GM23248 (cell line): Measurements from ENCODE around the gene SLC6A12. TPM values are rescaled to one million over a fixed set of nuclear protein-coding genes. Genes with fewer than 3 reads are reported as not detected.
"Not testable (repeated sequence)": the region's sequence is repeated elsewhere in the genome, so short reads cannot be mapped to it uniquely, and the experiment has no call there.

Experiments used
- DNase-seq: peaks from one replicate; pipeline ENCODE4 v3.0.0-alpha.2; 2015
- H2AFZ ChIP-seq: fragments of 200-600 bp; sonication (generic); 2 replicates; pipeline ENCODE4 v1.6.1; 2016; ENCODE audit warnings: antibody characterized with exemption
- H3F3A ChIP-seq: fragments of 200-600 bp; sonication (generic); 2 replicates; pipeline ENCODE4 v1.6.1; 2016; ENCODE audit warnings: mild to moderate bottlenecking, antibody characterized with exemption, mixed run types; ENCODE audit not compliant: insufficient read depth
- H3K27ac ChIP-seq: fragments of 200-600 bp; sonication (generic); 2 replicates; pipeline ENCODE4 v1.5.1; 2016; ENCODE audit warnings: mild to moderate bottlenecking
- H3K27me3 ChIP-seq: fragments of 200-600 bp; sonication (generic); replicated peaks from 2 replicates; pipeline ENCODE4 v1.6.1; 2016; ENCODE audit warnings: mild to moderate bottlenecking; ENCODE audit not compliant: insufficient read depth
- H3K36me3 ChIP-seq: fragments of 200-600 bp; sonication (generic); 2 replicates; pipeline ENCODE4 v1.6.1; 2016; ENCODE audit warnings: low read depth, mild to moderate bottlenecking
- H3K4me1 ChIP-seq: fragments of 200-600 bp; sonication (generic); 2 replicates; pipeline ENCODE4 v1.6.1; 2016; ENCODE audit warnings: mild to moderate bottlenecking; ENCODE audit not compliant: insufficient read depth
- H3K4me2 ChIP-seq: fragments of 200-600 bp; sonication (generic); one replicate; pipeline ENCODE4 v1.6.1; 2016; ENCODE audit warnings: mild to moderate bottlenecking; ENCODE audit not compliant: unreplicated experiment
- H3K4me3 ChIP-seq: fragments of 200-600 bp; sonication (generic); 2 replicates; pipeline ENCODE4 v1.5.1; 2016; ENCODE audit warnings: mild to moderate bottlenecking
- H3K79me2 ChIP-seq: fragments of 200-600 bp; sonication (generic); 2 replicates; pipeline ENCODE4 v1.6.1; 2016; ENCODE audit warnings: mild to moderate bottlenecking; ENCODE audit not compliant: insufficient read depth
- H3K9ac ChIP-seq: fragments of 200-600 bp; sonication (generic); 2 replicates; pipeline ENCODE4 v1.6.1; 2016; ENCODE audit warnings: mild to moderate bottlenecking
- H3K9me2 ChIP-seq: fragments of 200-600 bp; sonication (generic); 2 replicates; pipeline ENCODE4 v1.6.1; 2016; ENCODE audit warnings: mixed run types, mild to moderate bottlenecking, moderate library complexity; ENCODE audit not compliant: insufficient read depth
- H3K9me3 ChIP-seq: fragments of 200-600 bp; sonication (generic); one replicate; pipeline ENCODE4 v1.6.1; 2017; ENCODE audit warnings: low read depth
- H4K20me1 ChIP-seq: fragments of 200-600 bp; sonication (generic); 2 replicates; pipeline ENCODE4 v1.6.0; 2016; ENCODE audit not compliant: insufficient read depth
- EZH2 ChIP-seq: fragments of 200-600 bp; sonication (generic); IDR thresholded peaks from 2 replicates; pipeline ENCODE4 v1.6.1; 2018; ENCODE audit warnings: antibody characterized with exemption, mild to moderate bottlenecking; ENCODE audit not compliant: insufficient read depth, poor library complexity, severe bottlenecking
- EZH2phosphoT487 ChIP-seq: fragments of 200-600 bp; sonication (generic); IDR thresholded peaks from 2 replicates; pipeline ENCODE4 v1.6.1; 2018; ENCODE audit warnings: antibody characterized with exemption, moderate library complexity, mild to moderate bottlenecking, low read depth; ENCODE audit not compliant: insufficient read depth
- WGBS, 2 experiments: methylation state at CpG; one replicate each; pipeline ENCODE4 v1.1.6; 2015 to 2017; ENCODE audit warnings: low lambda C conversion rate in 2 of 2, low coverage in 1 of 2; ENCODE audit errors: missing lambda C conversion rate in 2 of 2; 5-methylcytosine and 5-hydroxymethylcytosine counted together
- in situ Hi-C: fragments of 300-500 bp; cut with MboI; formaldehyde crosslinking; loops from 2 replicates; pipeline ENCODE4 v1.15.0; 2020
- polyA plus RNA-seq: library from polyadenylated mRNA; unstranded; fragments of >200 nt; fragmentation: Nextera tagmentation; extraction: Ambion mirVana; gene quantifications from 2 replicates; pipeline ENCODE4 v1.2.1, GENCODE V29; 2016
- total RNA-seq: library from RNA; depleted of rRNA; stranded (reverse); fragments of >200 nt; shearing (Covaris generic); gene quantifications from 2 replicates; pipeline ENCODE4 v1.2.3, GENCODE V29; 2014

The SLC6A12 gene
- total and polyA plus RNA-seq, 2 experiments from 2014 or later, result not detected

GRCh38 chr12:189622-189962 is 24.4 kb downstream of the SLC6A12 start:
- Histone ChIP-seq H3K27ac (no peak overlapping the region), H4K20me1 (no peaks in the 10 kb centered on the region), H3F3A (no peaks in the 10 kb centered on the region), H3K4me3 (peak overlapping the region; percentile 70; the same call in 1 of the 2 replicates), H3K4me1 (no peaks in the 10 kb centered on the region), H3K9me3 (no peaks in the 10 kb centered on the region), H2AFZ (no peak overlapping the region), H3K36me3 (no peaks in the 10 kb centered on the region), H3K79me2 (no peaks in the 10 kb centered on the region), H3K9ac (no peak overlapping the region), H3K27me3 (peaks cover 40% of the 10 kb centered on the region), H3K9me2 (no peaks in the 10 kb centered on the region), H3K4me2 (peak overlapping the region; percentile 75)
- TF ChIP-seq EZH2phosphoT487 (no peak), EZH2 (no peak)
- DNase-seq, result no peak
- in situ Hi-C loops, result no loop called here
- WGBS, 2 experiments, result 37% methylated on average over 6 of the region's 6 CpGs

- H3K79me2 ChIP-seq, result no peaks in the 10 kb centered on the region
- peak overlapping the region; percentile 75 for H3K4me2 ChIP-seq
- no peaks in the 10 kb centered on the region for H3K36me3 ChIP-seq
- H3K27ac ChIP-seq, result no peak overlapping the region
- peak; percentile 81 for DNase-seq
- H3K4me3 ChIP-seq, result peak overlapping the region; percentile 70
- in situ Hi-C loops, result no loop called here
- no peaks in the 10 kb centered on the region for H3F3A ChIP-seq
- H4K20me1 ChIP-seq, result no peaks in the 10 kb centered on the region
- no peaks in the 10 kb centered on the region for H3K9me2 ChIP-seq
- H3K4me1 ChIP-seq, result no peaks in the 10 kb centered on the region
- WGBS, 2 experiments, result 5 to 7% methylated on average over 32 to 39 of the region's 52 CpGs
- H2AFZ ChIP-seq, result peak overlapping the region; percentile 83
- H3K27me3 ChIP-seq, result peaks cover 35% of the 10 kb centered on the region
- TF ChIP-seq EZH2 (no peak), EZH2phosphoT487 (no peak)
- no peaks in the 10 kb centered on the region for H3K9me3 ChIP-seq
- peak overlapping the region; percentile 30; the same call in 1 of the 2 replicates for H3K9ac ChIP-seq
Measured at GRCh38 chr12:188910-189621, 24.9 kb downstream of the SLC6A12 start.

GRCh38 chr12:187986-188909 is 25.7 kb downstream of the SLC6A12 start:
- 60 to 61% methylated on average over 46 of the region's 53 CpGs for WGBS, 2 experiments
- H3K9me2 ChIP-seq, DNase-seq, H3K4me1 ChIP-seq, in situ Hi-C loops, H3K79me2 ChIP-seq, H3K27ac ChIP-seq, H3F3A ChIP-seq, H4K20me1 ChIP-seq, H3K9ac ChIP-seq, H3K36me3 ChIP-seq, H3K9me3 ChIP-seq: not testable (repeated sequence)
- H3K4me3 ChIP-seq, result peak overlapping the region; percentile 70
- H2AFZ ChIP-seq, result peak overlapping the region; percentile 83
- peaks cover 27% of the 10 kb centered on the region for H3K27me3 ChIP-seq
- peak overlapping the region; percentile 75 for H3K4me2 ChIP-seq

GRCh38 chr12:186006-186625 is 27.8 kb downstream of the SLC6A12 start:
- Histone ChIP-seq H3K27me3 (peaks cover 12% of the 10 kb centered on the region; the same call in 1 of the 2 replicates), H3F3A (no peaks in the 10 kb centered on the region; the same call in 1 of the 2 replicates), H3K4me2 (no peak overlapping the region), H3K9ac (no peak overlapping the region), H2AFZ (no peak overlapping the region), H3K36me3 (no peaks in the 10 kb centered on the region), H3K79me2 (no peaks in the 10 kb centered on the region), H3K9me2 (no peaks in the 10 kb centered on the region), H3K4me1 (0 out of 2 replicates have a peak, but pooled peaks cover 3% of the 10 kb centered on the region), H3K4me3 (no peak overlapping the region), H4K20me1 (no peaks in the 10 kb centered on the region), H3K9me3 (no peaks in the 10 kb centered on the region), H3K27ac (no peak overlapping the region)
- no peak for DNase-seq
- in situ Hi-C loops, result no loop called here
- WGBS, 2 experiments, result 59 to 60% methylated on average over 10 to 11 of the region's 11 CpGs
- TF ChIP-seq EZH2 (no peak), EZH2phosphoT487 (no peak)
